Measurements from ENCODE around the gene CGNL1.

GRCh38 chr15:57387564-57388076, 11.3 kb downstream of the CGNL1 start:
- TF ChIP-seq POLR2A (IDR thresholded peaks at IDR 0.05) (no peak), CTCF (IDR thresholded peaks at IDR 0.05) (no peak)
